Gastroesophageal sphincter (tissue), 4 donors: ENCODE measurements around the gene PLXNA2. TPM values are rescaled to one million over a fixed set of nuclear protein-coding genes. Genes with fewer than 3 reads are reported as not detected.

Source experiments
- ATAC-seq: fragments of 150-250 bp; one replicate; pipeline ENCODE4 v1.9.1; 2016; ENCODE audit warnings: mild to moderate bottlenecking, moderate library complexity
- H3K27ac ChIP-seq, 4 donors: fragments of 200-600 bp; sonication (generic) in 3 of 4; 1 replicate in 3 of 4; 2 replicates in 1 of 4; pipeline ENCODE4 v1.5.1; 2016 to 2019
- H3K27me3 ChIP-seq: fragments of 200-600 bp; sonication (generic); one replicate; pipeline ENCODE4 v1.5.1; 2019
- H3K36me3 ChIP-seq, 2 donors: fragments of 200-600 bp; sonication (generic); one replicate each; pipeline ENCODE4 v1.5.1; 2019; ENCODE audit warnings: control low read depth in 1 of 2
- H3K4me1 ChIP-seq, 3 donors: fragments of 200-600 bp; sonication (generic); 1 replicate in 2 of 3; 2 replicates in 1 of 3; pipeline ENCODE4 v1.5.1; 2016 to 2019; ENCODE audit warnings: control low read depth in 2 of 3
- H3K4me3 ChIP-seq, 2 donors: fragments of 200-600 bp; sonication (generic); one replicate each; pipeline ENCODE4 v1.5.1; 2019; ENCODE audit warnings: mild to moderate bottlenecking in 1 of 2, moderate library complexity in 1 of 2
- H3K9me3 ChIP-seq, 3 donors: fragments of 200-600 bp; sonication (generic); one replicate each; pipeline ENCODE4 v1.5.1; 2017 to 2019; ENCODE audit warnings: control low read depth in 2 of 3
- CTCF ChIP-seq, 4 experiments: fragments of 200-600 bp in 2 of 4; fragments of 450-650 bp in 2 of 4; sonication (generic) in 1 of 4; IDR thresholded peaks; one replicate each; pipeline ENCODE4 v1.5.1; 2017 to 2019; ENCODE audit warnings: antibody characterized with exemption in 4 of 4, mild to moderate bottlenecking in 2 of 4, moderate library complexity in 2 of 4
- EP300 ChIP-seq: sonication (generic); formaldehyde crosslinking; IDR thresholded peaks from one replicate; pipeline ENCODE4 v1.6.1; 2017; ENCODE audit warnings: antibody characterized with exemption, mild to moderate bottlenecking
- POLR2A ChIP-seq, 2 donors: fragments of 450-650 bp; IDR thresholded peaks; one replicate each; pipeline ENCODE4 v1.6.1; 2017; ENCODE audit warnings: antibody characterized with exemption in 2 of 2, mild to moderate bottlenecking in 2 of 2, moderate library complexity in 1 of 2
- POLR2AphosphoS5 ChIP-seq: sonication (generic); formaldehyde crosslinking; IDR thresholded peaks from one replicate; pipeline ENCODE4 v1.6.1; 2017; ENCODE audit warnings: antibody characterized with exemption
- WGBS, 2 donors: methylation state at CpG; one replicate each; pipeline ENCODE4 v1.1.5; 2018; ENCODE audit warnings: low coverage in 1 of 2; 5-methylcytosine and 5-hydroxymethylcytosine counted together
- total RNA-seq, 4 donors: library from RNA; depleted of rRNA; stranded (reverse); fragments of >200 nt; gene quantifications; one replicate each; pipeline ENCODE4 v1.1.0, GENCODE V29; 2016

PLXNA2 gene
- total RNA-seq, 4 donors from 2014 or later = 12.5 to 38.3 (median 32.0) TPM

DNA sequence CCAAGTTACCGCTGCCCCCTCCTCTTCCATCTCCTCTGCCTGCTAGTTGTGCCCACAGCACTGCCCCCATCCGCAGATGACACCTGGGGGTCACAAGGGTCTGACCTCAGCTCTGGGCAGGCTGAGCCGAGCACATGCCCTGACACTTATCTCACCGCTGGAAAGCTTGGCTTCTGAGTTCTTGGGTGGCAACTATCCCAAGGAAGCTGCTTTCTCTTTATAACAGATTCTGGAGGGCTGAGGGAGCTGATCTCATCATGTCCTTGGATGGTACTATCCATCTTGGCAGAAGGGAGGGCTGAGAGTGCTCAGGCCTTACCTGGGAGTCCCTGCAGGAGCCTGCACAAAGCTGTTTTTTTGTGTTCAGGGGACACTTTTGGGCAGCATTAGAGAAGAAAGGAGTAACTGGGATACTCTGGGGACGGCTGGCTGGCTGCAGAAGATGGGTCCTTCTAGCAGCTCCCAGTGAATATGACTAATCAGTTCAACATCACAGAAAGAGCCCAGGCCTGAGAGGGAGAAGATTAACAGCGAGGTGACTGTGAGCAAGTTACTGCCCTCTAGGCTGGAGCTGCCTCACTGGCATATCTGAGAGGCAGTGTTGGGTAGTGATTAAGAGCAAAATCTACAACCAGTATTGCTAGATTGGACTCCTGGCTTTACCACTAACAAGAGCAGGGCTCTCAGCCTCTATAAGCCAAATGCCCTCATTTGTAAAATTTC lies 71.6 kb downstream of the PLXNA2 start:
- Histone ChIP-seq H3K4me3 (no peak overlapping the region), H3K9me3 (no peaks in the 10 kb centered on the region), H3K27me3 (no peaks in the 10 kb centered on the region), H3K4me1 (peaks cover 0 to 73% (median 5%) of the 10 kb centered on the region in 3 donors), H3K36me3 (peaks cover 0 to 7% of the 10 kb centered on the region in 2 donors), H3K27ac (peak overlapping the region in 3 of 4 donors; percentile 12 to 59 (median 52))
- peak; percentile 27 for ATAC-seq
- 40 to 53% methylated on average over 1 to 4 of the region's 6 CpGs for WGBS, 2 donors
- TF ChIP-seq POLR2A (IDR thresholded peaks at IDR 0.05) (no peak), CTCF (IDR thresholded peaks at IDR 0.05) (no peak), EP300 (no peak), POLR2AphosphoS5 (no peak)

DNA sequence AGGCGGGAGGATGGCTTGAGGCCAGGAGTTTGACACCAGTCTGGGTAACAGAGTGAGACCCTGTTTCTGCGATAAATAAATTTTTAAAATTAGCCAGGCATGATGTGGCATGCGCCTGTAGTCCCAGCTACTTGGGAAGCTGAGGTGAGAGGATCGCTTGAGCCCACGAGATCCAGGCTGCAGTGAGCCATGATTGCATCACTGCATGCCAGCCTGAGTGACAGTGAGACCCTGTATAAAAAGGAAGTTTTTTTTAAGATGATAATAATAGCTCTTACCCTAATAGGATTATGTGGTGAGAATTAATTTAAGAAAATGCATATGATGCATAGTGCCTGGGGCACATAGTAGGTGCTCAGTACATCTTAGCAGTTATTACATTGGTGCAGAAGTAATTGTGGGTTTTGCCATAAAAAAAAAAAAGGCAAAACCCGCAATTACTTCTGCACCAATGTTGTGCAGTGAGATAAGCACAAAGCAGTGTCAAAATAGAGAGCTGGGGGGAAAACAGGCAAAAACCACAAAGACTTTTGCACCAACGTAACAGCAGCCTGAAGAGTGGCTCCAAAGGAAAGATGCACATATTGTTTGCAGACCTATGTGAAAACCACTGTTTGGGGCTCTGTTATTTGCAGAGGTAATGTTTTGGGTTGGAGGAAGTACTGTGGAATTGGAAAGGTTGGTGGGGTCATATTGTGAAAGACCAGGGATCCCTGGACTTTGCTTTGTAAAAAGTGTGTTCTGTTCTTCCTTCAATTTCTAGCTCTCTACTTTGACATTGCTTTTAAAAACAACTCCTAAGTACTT lies 72.4 kb downstream of the PLXNA2 start:
- ATAC-seq = no peak
- WGBS, 2 donors = 67 to 89% methylated on average over 2 to 5 of the region's 7 CpGs
- TF ChIP-seq POLR2AphosphoS5 (no peak), CTCF (IDR thresholded peaks at IDR 0.05) (no peak), POLR2A (IDR thresholded peaks at IDR 0.05) (no peak), EP300 (no peak)
- Histone ChIP-seq H3K4me1 (peaks cover 0 to 66% (median 5%) of the 10 kb centered on the region in 3 donors), H3K27me3 (no peaks in the 10 kb centered on the region), H3K27ac (peak overlapping the region in 3 of 4 donors; percentile 12 to 59 (median 52)), H3K4me3 (no peak overlapping the region), H3K9me3 (no peaks in the 10 kb centered on the region), H3K36me3 (peaks cover 0 to 7% of the 10 kb centered on the region in 2 donors)

- Histone ChIP-seq H3K27me3 (no peaks in the 10 kb centered on the region), H3K9me3 (no peaks in the 10 kb centered on the region), H3K4me1 (peaks cover 0 to 66% (median 5%) of the 10 kb centered on the region in 3 donors), H3K27ac (no peak overlapping the region), H3K4me3 (no peak overlapping the region), H3K36me3 (peaks cover 0 to 7% of the 10 kb centered on the region in 2 donors)
- 12 to 31% methylated on average over 2 to 4 of the region's 4 CpGs for WGBS, 2 donors
- TF ChIP-seq CTCF (IDR thresholded peaks at IDR 0.05) (no peak), EP300 (no peak), POLR2A (IDR thresholded peaks at IDR 0.05) (no peak), POLR2AphosphoS5 (no peak)
- no peak for ATAC-seq
Measured at GRCh38 chr1:208170252-208170651, 73.9 kb downstream of the PLXNA2 start.

DNA sequence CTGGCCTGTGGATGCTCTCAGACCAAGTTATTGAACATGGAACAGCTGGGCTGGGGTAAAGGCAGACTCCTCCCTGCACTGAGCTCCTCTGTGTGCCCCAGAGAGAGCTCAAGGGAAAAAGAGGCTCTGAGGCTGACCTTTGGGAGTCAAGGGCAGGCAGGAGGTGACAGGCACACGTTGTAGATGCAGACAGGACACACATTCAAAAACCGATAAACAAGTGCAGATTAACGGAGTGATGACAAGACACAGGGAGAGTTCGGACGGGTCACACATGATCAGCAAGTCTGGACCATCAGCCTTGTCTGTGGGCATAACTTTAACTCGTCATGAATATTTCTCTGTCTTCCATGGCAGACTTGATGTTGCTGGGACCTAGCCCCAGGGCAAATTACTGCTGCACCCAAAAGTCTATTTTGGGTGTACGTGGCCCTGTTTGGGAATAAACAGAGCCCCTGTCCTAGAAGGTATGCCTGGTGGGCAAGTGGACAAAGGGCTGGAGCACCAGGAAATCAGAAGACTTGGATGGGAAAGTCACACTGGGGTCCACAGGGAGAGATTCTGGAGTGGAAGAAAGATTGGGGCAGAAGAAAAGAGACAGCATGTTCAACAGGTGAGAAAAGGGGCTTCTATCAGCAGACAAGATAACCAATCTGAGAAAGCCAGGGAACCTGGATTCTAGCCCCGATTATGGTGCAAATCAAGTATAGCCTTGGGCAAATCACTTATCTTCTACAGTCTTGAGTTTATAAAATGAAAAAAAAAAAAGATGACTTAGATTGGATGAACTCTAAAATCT lies 74.9 kb downstream of the PLXNA2 start:
- Histone ChIP-seq H3K4me3 (no peak overlapping the region), H3K4me1 (peaks cover 0 to 66% (median 5%) of the 10 kb centered on the region in 3 donors), H3K36me3 (peaks cover 0 to 2% of the 10 kb centered on the region in 2 donors), H3K27ac (no peak overlapping the region), H3K27me3 (no peaks in the 10 kb centered on the region), H3K9me3 (no peaks in the 10 kb centered on the region)
- 83 to 100% methylated on average over 1 to 7 of the region's 8 CpGs for WGBS, 2 donors
- no peak for ATAC-seq
- TF ChIP-seq POLR2AphosphoS5 (no peak), EP300 (no peak), POLR2A (IDR thresholded peaks at IDR 0.05) (no peak), CTCF (IDR thresholded peaks at IDR 0.05) (no peak)
